H9 (cell line): ENCODE results near the gene ALCAM. TPM values are rescaled to one million over a fixed set of nuclear protein-coding genes. Genes with fewer than 3 reads are reported as not detected.

ENCODE experiments used
- DNase-seq: peaks from one replicate; pipeline ENCODE4 v3.0.0-alpha.2; 2017
- H2AFZ ChIP-seq: one replicate; pipeline ENCODE4 v1.6.1; 2013; ENCODE audit warnings: mild to moderate bottlenecking, low read length, control low read depth, moderate library complexity
- H2AK5ac ChIP-seq: 2 replicates; pipeline ENCODE4 v1.6.1; 2013; ENCODE audit warnings: low read length, control low read depth, mixed read lengths; ENCODE audit not compliant: insufficient read length
- H2BK120ac ChIP-seq: one replicate; pipeline ENCODE4 v1.6.1; 2013; ENCODE audit warnings: low read depth, mild to moderate bottlenecking, low read length, control low read depth, inconsistent platforms; ENCODE audit not compliant: poor library complexity, severe bottlenecking
- H2BK12ac ChIP-seq: 2 replicates; pipeline ENCODE4 v1.6.1; 2013; ENCODE audit warnings: low read length, control low read depth, mixed read lengths, low read depth; ENCODE audit not compliant: insufficient read length
- H2BK15ac ChIP-seq: 2 replicates; pipeline ENCODE4 v1.6.1; 2013; ENCODE audit warnings: low read depth, low read length, control low read depth
- H2BK20ac ChIP-seq: one replicate; pipeline ENCODE4 v1.6.1; 2013; ENCODE audit warnings: low read depth, mild to moderate bottlenecking, low read length, control low read depth, inconsistent platforms; ENCODE audit not compliant: poor library complexity, severe bottlenecking
- H2BK5ac ChIP-seq: 2 replicates; pipeline ENCODE4 v1.6.1; 2013; ENCODE audit warnings: low read length, control low read depth, mixed read lengths; ENCODE audit not compliant: insufficient read length
- H3K14ac ChIP-seq: 2 replicates; pipeline ENCODE4 v1.6.1; 2013; ENCODE audit warnings: low read length, control low read depth; ENCODE audit not compliant: insufficient read depth
- H3K18ac ChIP-seq: 2 replicates; pipeline ENCODE4 v1.6.1; 2013; ENCODE audit warnings: low read depth, mild to moderate bottlenecking, mixed read lengths, low read length, control low read depth; ENCODE audit not compliant: insufficient read length
- H3K23ac ChIP-seq: 2 replicates; pipeline ENCODE4 v1.6.1; 2013; ENCODE audit warnings: low read length, control low read depth, mixed read lengths, low read depth; ENCODE audit not compliant: insufficient read length
- H3K23me2 ChIP-seq: 2 replicates; pipeline ENCODE4 v1.6.1; 2013; ENCODE audit warnings: low read depth, mild to moderate bottlenecking, mixed read lengths, low read length, control low read depth; ENCODE audit not compliant: insufficient read length, poor library complexity, severe bottlenecking
- H3K27ac ChIP-seq: 2 replicates; pipeline ENCODE4 v1.5.1; 2013; ENCODE audit warnings: low read length, control low read depth, mixed read lengths, low read depth; ENCODE audit not compliant: insufficient read length
- H3K27me3 ChIP-seq: 2 replicates; pipeline ENCODE4 v1.6.1; 2013; ENCODE audit warnings: low read length, control low read depth, inconsistent platforms; ENCODE audit not compliant: insufficient read depth
- H3K4ac ChIP-seq: 2 replicates; pipeline ENCODE4 v1.6.1; 2013; ENCODE audit warnings: low read depth, mild to moderate bottlenecking, control low read depth, inconsistent platforms, low read length, moderate library complexity
- H3K4me1 ChIP-seq: 2 replicates; pipeline ENCODE4 v1.6.1; 2013; ENCODE audit warnings: low read length, control low read depth, inconsistent platforms; ENCODE audit not compliant: insufficient read depth
- H3K4me2 ChIP-seq: 2 replicates; pipeline ENCODE4 v1.6.1; 2013; ENCODE audit warnings: low read length, control low read depth, mixed read lengths; ENCODE audit not compliant: insufficient read length, insufficient read depth
- H3K56ac ChIP-seq: 2 replicates; pipeline ENCODE4 v1.6.1; 2013; ENCODE audit warnings: low read depth, mild to moderate bottlenecking, mixed read lengths, low read length, control low read depth; ENCODE audit not compliant: insufficient read length
- H3K79me1 ChIP-seq: 2 replicates; pipeline ENCODE4 v1.6.1; 2013; ENCODE audit warnings: low read depth, mild to moderate bottlenecking, moderate library complexity, low read length, control low read depth, inconsistent platforms; ENCODE audit not compliant: insufficient read depth, poor library complexity, severe bottlenecking
- H3K79me2 ChIP-seq: 2 replicates; pipeline ENCODE4 v1.6.1; 2013; ENCODE audit warnings: low read length, control low read depth, inconsistent platforms; ENCODE audit not compliant: insufficient read depth
- H3K9ac ChIP-seq: 2 replicates; pipeline ENCODE4 v1.6.1; 2013; ENCODE audit warnings: low read length, control low read depth, mixed read lengths; ENCODE audit not compliant: insufficient read length; ENCODE audit errors: extremely low read depth
- H3K9me3 ChIP-seq: one replicate; pipeline ENCODE4 v1.6.1; 2013; ENCODE audit warnings: low read depth, low read length, inconsistent platforms; ENCODE audit not compliant: control insufficient read depth
- H3T11ph ChIP-seq: one replicate; pipeline ENCODE4 v1.6.1; 2013; ENCODE audit warnings: mild to moderate bottlenecking, low read length, control low read depth, inconsistent platforms
- H4K20me1 ChIP-seq: one replicate; pipeline ENCODE4 v1.6.1; 2013; ENCODE audit not compliant: control insufficient read depth, insufficient read length, insufficient read depth
- H4K5ac ChIP-seq: 2 replicates; pipeline ENCODE4 v1.6.1; 2013; ENCODE audit warnings: low read depth, mild to moderate bottlenecking, mixed read lengths, low read length, control low read depth; ENCODE audit not compliant: insufficient read length
- H4K8ac ChIP-seq: replicated peaks from 2 replicates; pipeline ENCODE4 v1.6.1; 2013; ENCODE audit warnings: low read length, control low read depth, mixed read lengths, low read depth; ENCODE audit not compliant: insufficient read length
- H4K91ac ChIP-seq: 2 replicates; pipeline ENCODE4 v1.6.1; 2013; ENCODE audit warnings: low read depth, mild to moderate bottlenecking, moderate library complexity, mixed read lengths, low read length, control low read depth; ENCODE audit not compliant: insufficient read length
- H3K27ac Mint-ChIP-seq, 3 experiments: 2 replicates in 2 of 3; 3 replicates in 1 of 3; pipeline ENCODE4 v1.8.0; 2020 to 2021; ENCODE audit warnings: mixed read lengths in 3 of 3, mild to moderate bottlenecking in 1 of 3, moderate library complexity in 1 of 3
- H3K27me3 Mint-ChIP-seq: 2 replicates; pipeline ENCODE4 v1.8.0; 2021; ENCODE audit warnings: low read depth, mild to moderate bottlenecking, moderate library complexity, mixed read lengths
- H3K36me3 Mint-ChIP-seq, 3 experiments: 2 replicates in 2 of 3; 3 replicates in 1 of 3; pipeline ENCODE4 v1.8.0; 2020 to 2021; ENCODE audit warnings: low read depth in 3 of 3, mixed read lengths in 3 of 3; ENCODE audit not compliant: insufficient read depth in 1 of 3
- H3K4me1 Mint-ChIP-seq, 2 experiments: 2 replicates each; pipeline ENCODE4 v1.8.0; 2020; ENCODE audit warnings: mixed read lengths in 2 of 2
- H3K4me3 Mint-ChIP-seq, 2 experiments: 2 replicates in 1 of 2; 3 replicates in 1 of 2; pipeline ENCODE4 v1.8.0; 2020 to 2021; ENCODE audit warnings: mild to moderate bottlenecking in 2 of 2, mixed read lengths in 2 of 2, moderate library complexity in 1 of 2
- H3K9me3 Mint-ChIP-seq, 2 experiments: 2 replicates in 1 of 2; 3 replicates in 1 of 2; pipeline ENCODE4 v1.8.0; 2020; ENCODE audit warnings: mild to moderate bottlenecking in 2 of 2, mixed read lengths in 2 of 2, moderate library complexity in 1 of 2
- CTCF ChIP-seq: fragments of 200-600 bp; sonication (generic); conservative IDR thresholded peaks from 3 replicates; pipeline ENCODE4 v1.8.0; 2021; ENCODE audit warnings: antibody characterized with exemption, mild to moderate bottlenecking
- WGBS: extraction: QIAGEN DNeasy Blood & Tissue Kit; methylation state at CpG from one replicate; pipeline ENCODE4 v1.1.7; 2013; ENCODE audit warnings: missing lambda C conversion rate, low lambda C conversion rate, mixed read lengths; ENCODE audit not compliant: insufficient read length; ENCODE audit errors: extremely low coverage; 5-methylcytosine and 5-hydroxymethylcytosine counted together
- total RNA-seq: library from RNA; stranded (reverse); gene quantifications from 2 replicates; pipeline ENCODE4 v1.2.1, GENCODE V29; 2021

Gene ALCAM
- total RNA-seq, 1 experiment from 2014 or later: 43.7 TPM

DNA sequence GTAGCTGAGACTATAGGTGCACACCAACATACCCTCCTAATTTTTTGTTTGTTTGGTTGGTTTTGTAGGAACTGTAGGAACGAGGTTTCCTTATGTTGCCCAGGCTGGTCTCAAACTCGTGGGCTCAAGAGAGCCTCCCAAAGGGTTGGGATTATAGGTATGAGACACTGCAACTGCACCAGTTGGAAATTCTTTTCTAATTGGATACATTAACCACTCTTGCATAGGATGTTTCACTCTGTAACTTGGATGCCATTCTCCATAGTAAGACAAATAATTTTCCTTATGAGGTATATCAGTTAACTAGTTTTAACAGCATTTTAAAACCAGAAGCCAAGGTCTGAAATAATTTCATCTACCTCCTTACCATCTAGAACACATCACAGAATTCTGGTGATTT lies 6.7 kb upstream of the ALCAM start:
- DNase-seq: no peak
- H3K27ac Mint-ChIP-seq: no peak overlapping the region
- Histone ChIP-seq H4K8ac (no peak overlapping the region), H3K23me2 (no peaks in the 10 kb centered on the region), H3K18ac (no peak overlapping the region), H2BK120ac (no peak overlapping the region), H2AFZ (no peak overlapping the region), H2BK5ac (no peak overlapping the region), H3K27me3 (no peaks in the 10 kb centered on the region), H3K4me1 (no peaks in the 10 kb centered on the region), H3K79me1 (no peaks in the 10 kb centered on the region), H4K91ac (no peak overlapping the region), H3K23ac (no peak overlapping the region), H2BK20ac (no peak overlapping the region), H3K9ac (no peak overlapping the region), H4K20me1 (no peaks in the 10 kb centered on the region), H3T11ph (no peak overlapping the region), H2BK15ac (no peak overlapping the region), H4K5ac (no peak overlapping the region), H2AK5ac (no peak overlapping the region), H3K27ac (no peak overlapping the region), H3K9me3 (no peaks in the 10 kb centered on the region), H3K56ac (no peak overlapping the region), H3K79me2 (no peaks in the 10 kb centered on the region), H3K4ac (no peak overlapping the region), H2BK12ac (no peak overlapping the region), H3K14ac (no peak overlapping the region), H3K4me2 (no peak overlapping the region)
- H3K9me3 Mint-ChIP-seq: no peaks in the 10 kb centered on the region
- TF ChIP-seq CTCF: no peak
- H3K4me1 Mint-ChIP-seq: peaks cover 8 to 24% of the 10 kb centered on the region in 2 experiments
- no CpG with 5 or more reads among the region's 2 CpGs for WGBS
- peaks cover 10% of the 10 kb centered on the region for H3K27me3 Mint-ChIP-seq
- no peak overlapping the region for H3K4me3 Mint-ChIP-seq
- 0 out of 7 replicates have a peak, but pooled peaks cover 0 to 1% (median 0%) of the 10 kb centered on the region in 3 experiments for H3K36me3 Mint-ChIP-seq
